GM18867 (cell line): ENCODE measurements around the gene CIITA.
"Not testable (repeated sequence)": the region's sequence is repeated elsewhere in the genome, so short reads cannot be mapped to it uniquely, and the experiment has no call there.

ENCODE experiments used
- ATAC-seq: cut with Tn5 transposase; IDR thresholded peaks from one replicate; pipeline ENCODE4 v1.9.1; 2021; ENCODE audit warnings: mild to moderate bottlenecking, moderate library complexity; ENCODE audit not compliant: unreplicated experiment

The CIITA gene

DNA sequence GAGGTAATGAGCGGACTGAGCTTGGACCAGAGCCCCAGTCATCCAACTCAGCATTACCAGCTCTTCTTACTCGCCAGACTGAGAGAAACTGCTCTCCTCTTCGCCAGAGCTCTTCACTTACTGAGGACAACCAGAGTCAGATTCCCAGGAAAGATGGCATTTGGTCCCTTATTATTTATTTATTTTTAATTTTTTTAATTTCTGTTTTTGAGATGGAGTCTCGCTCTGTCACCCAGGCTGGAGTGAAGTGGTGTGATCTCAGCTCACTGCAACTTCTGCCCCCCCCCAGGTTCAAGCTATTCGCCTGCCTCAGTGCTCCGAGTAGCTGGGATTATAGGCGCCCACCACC is 42.0 kb downstream of the CIITA start:
- ATAC-seq, result no peak

DNA sequence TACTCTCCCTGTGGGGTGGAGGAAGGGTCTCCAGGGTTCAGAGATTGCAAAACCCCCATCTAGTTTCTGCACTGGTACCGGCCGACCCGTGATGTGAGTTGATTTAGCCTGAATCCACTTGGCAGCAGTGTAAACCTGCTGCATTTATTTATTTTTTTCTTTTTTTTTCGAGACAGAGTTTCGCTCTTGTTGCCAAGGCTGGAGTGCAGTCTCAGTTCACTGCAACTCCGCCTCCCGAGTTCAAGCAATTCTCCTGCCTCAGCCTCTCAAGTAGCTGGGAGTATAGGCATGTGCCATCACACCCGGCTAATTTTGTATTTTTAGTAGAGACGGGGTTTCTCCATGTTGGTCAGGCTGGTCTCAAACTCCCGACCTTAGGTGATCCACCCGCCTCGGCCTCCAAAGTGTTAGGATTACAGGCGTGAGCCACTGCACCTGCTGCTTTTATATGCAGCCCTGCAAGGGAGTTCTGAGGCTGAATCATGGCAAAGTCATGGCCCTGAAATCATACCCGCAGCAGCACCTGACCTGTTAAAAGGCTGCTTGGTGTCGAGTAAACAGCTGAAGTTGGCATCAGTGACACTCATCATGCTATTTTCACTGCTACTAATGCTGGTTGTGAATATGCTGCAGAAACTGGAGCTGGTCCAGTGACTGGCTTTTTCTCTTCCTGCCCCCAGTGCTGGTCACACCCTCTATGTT is 43.9 kb downstream of the CIITA start:
- ATAC-seq, result no peak

DNA sequence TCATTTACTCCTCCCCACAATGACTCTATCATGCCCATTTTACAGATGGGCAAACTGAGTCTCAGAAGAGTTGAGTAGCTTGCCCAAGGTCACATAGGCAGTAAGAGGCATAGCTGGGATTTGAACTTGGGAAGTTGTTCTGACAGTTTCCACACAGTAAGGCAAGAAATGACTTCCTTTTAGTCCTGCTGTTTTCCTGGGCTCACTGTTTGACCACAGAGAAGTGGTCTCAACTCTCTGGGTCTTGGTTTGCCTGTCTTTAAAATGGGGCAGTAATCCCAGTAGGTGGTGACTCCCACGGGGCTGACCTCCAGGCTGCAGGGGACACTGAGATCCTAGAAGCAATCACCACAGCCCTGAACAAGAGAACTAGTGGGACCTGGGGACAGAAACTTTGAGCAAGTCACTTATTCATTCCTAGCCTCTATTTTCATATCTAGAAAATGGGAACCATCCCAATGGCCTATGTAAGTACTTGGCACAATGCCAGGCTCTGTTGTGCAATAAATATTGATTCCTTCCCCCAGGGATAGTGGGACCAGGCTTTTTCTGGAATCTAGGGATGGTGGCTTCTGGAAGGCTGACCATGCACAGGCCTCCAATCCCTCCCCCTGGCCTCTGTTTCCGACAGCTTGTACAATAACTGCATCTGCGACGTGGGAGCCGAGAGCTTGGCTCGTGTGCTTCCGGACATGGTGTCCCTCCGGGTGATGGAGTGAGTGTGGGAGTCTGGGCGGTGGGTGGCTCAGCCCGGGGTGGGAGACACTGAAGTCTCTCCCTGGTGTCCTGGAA is 44.7 kb downstream of the CIITA start:
- no peak for ATAC-seq

DNA sequence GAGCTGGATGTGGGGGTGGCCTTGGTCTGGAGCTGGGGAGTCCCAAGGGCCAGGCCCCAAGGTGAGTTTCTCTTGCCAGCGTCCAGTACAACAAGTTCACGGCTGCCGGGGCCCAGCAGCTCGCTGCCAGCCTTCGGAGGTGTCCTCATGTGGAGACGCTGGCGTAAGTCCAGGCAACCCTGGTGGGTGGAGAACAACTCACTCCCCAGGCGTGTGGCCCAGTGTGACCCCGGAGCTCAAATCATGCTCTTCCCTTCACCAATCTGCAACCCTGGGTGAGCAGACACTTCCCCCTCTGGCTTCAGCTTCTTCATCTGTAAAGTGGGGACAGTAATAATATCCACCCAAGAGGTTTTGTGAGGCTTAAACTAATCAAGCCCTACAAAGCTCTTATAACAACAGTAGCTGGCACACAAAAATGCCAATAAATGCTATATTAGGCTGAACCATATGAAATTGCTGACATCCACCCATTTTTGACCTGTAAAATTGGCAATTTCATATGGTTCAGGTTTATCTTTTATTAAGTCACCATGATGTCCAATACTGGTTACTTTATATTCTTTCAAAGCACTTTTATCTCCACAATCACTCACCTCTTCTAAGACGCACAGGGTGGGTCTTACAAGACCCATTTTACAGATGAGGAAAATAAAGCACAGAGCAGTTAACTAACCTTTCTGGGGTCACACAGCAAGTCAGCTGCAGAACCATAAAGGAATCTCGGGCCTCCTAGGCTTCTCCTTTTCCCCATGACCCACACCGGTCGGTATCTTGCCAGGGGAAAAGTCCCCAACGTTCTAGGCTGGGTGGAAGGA is 45.5 kb downstream of the CIITA start:
- ATAC-seq, result no peak

DNA sequence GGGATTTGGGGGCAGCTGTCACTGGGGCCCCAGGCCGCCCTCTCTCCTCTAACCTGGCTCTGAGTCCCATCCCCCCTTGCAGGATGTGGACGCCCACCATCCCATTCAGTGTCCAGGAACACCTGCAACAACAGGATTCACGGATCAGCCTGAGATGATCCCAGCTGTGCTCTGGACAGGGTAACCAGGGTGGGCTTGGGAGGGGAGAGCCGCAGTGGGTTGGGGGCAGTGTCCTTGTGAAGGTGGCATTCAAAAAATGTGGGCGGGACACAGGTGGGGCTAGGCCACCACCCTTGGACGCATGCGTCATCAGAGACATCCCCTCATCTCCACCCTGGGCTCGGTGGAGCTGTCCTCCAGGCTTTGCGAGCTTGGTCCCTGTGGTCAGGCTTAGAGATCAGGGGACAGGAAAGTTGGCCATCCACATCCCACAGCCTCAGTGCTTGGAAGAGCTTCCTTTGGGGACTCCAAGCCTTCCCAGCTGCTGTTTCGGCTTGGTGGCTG is 46.2 kb downstream of the CIITA start:
- no peak for ATAC-seq

DNA sequence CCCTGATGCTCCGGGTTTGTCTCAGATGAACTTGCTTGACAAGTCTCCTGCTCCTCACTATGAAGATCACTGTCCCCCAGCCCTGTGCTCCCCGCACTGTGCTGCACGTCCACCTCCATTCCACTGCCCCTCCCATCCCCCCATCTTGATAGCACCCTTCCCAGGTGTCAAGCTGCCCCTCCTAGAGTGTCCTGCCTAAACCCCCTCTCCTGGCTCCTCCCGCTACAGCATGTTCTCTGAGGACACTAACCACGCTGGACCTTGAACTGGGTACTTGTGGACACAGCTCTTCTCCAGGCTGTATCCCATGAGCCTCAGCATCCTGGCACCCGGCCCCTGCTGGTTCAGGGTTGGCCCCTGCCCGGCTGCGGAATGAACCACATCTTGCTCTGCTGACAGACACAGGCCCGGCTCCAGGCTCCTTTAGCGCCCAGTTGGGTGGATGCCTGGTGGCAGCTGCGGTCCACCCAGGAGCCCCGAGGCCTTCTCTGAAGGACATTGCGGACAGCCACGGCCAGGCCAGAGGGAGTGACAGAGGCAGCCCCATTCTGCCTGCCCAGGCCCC is 46.7 kb downstream of the CIITA start:
- ATAC-seq, result no peak

DNA sequence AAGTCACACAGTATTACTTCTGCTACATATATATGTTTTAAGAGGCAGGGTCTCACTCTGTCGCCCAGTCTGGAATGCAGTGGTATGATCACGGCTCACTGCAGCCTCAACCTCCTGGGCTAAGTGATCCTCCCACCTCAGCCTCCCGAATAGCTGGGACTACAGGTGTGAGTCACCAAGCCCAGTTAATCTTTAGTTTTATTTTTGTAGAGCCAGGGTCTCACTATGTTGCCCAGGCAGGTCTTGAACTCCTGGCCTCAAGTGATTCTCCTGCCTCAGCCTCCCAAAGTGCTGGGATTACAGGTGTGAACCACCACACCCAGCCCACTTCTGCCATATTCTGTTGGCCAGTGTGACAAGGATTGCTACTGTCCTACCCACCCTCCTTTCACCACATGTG is 48.3 kb downstream of the CIITA start:
- ATAC-seq, result not testable (repeated sequence)

DNA sequence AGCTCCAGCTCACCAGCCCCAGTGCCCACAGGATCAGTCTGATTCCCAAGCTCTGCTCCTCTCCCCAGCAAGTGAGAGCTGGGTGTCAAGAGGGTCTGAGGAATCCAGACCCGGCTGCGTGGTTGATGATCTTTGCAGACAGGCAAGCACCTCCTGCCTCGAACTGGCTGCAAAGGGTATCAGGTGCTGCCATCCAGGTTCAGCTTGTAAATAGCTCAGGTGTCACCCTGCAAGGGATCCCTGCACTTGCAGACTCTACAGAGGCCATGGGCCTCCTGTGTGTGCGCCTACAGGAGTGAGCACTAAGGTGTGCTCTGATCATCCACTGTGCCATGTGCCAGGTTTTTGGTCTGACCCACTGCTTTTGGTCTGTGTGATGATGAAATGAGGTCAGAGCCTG is 49.1 kb downstream of the CIITA start:
- ATAC-seq, result no peak

DNA sequence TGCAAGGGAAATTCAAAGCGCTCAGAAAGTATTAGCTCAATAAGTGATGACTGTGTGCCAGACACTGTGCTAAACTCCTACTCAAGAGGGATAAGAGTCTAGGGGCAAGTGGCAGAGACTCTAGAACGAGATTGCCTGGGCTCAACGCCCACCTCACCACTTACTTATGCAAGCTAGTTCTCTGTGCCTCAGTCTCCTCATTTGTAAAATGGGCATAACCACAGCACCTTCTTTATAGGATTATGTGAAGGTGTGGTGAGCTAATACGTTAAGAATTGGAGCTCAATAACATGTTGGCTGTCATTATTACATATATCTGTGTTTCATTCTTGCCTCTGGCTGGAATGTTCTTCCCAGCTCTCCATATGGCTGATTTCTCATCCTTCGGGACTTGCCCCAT is 49.9 kb downstream of the CIITA start:
- no peak for ATAC-seq

DNA sequence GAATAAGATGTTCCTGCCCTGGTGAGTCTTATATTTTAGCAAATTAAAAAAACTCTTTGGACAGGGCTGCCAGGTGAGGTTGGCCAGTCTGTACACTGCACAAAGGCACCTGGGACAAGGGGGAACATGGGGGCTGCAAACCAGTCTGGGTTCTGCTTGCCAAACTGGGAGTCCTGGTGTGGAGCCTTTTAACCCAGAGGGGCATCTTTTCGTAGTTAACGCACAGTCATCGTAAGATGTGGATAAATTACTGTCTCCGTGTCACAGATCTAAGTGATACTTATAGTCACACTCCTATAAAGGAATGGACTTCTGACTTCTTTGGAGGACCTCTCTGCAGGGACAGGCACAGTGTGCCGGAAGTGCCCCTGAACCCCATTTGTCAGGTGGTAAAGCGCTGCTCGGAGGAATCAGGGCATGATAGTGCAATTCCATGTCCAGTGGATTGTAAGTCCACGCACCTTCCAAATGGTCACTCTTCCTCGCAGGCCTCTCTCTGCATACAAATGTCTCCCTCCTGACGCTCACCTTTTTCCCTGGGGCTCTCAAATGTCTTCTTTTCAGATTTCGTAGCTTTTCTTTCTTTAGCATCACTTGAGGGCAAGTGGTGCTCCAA is 50.6 kb downstream of the CIITA start:
- ATAC-seq, result no peak

DNA sequence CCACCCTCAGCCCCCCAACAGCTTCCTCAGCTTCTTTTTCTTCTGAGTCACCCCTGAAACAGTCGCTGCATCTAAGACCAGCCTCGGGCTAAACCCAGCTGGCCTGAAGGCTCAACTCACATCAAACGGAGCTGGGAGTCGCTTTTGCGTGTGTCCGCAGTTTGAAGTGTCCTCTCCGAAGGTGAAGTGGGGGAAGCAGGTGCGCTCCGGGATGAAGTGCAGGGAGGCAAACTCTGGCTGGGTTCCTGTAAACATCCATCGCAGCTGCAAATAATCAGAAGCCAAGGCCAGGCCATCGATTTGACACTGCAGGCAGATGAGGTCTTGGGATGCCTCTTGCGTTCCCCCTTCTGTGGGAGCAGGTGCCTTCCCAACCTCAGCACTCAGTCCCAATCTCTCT is 52.1 kb downstream of the CIITA start:
- not testable (repeated sequence) for ATAC-seq

DNA sequence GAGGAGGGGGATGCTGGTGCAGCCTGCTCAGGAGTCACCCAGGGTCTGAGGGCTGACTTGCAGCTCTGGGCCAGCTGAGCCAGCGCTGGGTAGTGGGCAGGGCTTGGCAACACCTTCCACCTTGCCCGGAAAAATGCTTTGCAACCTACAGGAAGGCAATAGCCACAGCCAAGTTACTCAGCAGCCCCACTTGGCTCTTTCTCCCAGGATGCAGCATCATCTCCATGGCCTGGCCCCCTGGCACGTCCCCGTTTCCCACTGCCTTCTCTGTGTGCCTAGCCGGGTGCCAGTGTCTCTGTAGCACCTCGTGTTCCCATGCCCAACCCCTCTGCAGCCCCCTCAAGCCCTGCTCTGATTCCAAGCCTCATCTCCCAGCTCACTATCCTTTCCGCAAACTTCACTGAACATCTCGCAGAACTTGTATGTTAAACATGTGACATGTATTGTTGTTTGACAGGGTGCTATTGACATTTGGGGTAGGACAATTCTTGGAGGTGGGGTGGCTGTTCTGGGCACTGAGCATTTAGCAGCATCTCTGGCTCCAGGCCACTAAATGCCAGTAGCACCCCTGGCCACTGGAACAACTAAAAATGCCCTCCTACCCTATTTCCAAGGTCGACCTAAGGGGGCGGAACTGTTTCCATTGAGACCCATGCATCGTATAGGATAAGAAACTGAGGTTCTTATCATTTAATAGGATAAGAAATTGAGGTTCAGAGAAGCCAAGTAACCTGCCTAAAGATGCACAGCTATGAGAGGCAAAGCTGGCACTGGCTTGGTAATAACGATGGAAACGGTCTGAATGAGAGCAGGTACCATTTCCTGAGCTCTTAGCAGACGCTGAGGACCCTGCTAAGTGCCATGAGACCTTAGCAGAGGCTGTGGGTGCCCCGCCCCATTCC is 53.1 kb downstream of the CIITA start:
- ATAC-seq, result no peak

DNA sequence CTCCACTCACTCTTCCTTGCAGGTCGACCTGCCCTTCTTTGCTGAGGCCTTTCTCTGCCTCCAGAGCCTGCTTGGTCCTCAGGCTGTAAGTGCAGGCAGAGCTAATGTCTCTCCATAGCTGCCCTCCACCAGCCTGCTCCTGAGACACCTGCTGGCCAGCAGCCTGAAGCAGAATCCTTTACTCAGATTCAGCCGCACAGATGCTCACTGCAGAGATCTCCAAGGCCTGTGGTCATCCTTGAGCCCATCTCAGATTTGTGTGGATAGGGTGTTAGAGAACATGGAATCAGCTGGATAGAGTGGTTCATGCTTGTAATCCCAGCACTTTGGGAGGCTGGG is 53.7 kb downstream of the CIITA start:
- no peak for ATAC-seq

DNA sequence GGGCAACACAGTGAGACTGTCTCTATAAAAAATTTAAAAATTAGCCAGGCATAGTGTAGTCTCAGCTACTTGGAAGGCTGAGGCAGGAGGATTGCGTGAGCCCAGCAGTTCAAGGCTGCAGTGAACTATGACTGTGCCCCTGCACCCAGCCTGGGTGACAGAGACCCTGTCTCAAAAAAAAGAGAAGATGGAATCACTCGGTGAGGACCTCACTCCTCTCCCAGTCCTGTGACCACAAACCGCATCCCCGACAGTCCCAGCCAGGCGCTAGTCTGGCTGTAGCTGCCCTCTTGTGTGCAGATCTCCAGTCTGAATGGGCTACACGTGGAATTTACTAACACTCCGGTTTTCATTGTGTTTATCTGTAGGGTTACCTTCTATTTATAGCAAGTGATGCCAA is 54.1 kb downstream of the CIITA start:
- ATAC-seq, result no peak

DNA sequence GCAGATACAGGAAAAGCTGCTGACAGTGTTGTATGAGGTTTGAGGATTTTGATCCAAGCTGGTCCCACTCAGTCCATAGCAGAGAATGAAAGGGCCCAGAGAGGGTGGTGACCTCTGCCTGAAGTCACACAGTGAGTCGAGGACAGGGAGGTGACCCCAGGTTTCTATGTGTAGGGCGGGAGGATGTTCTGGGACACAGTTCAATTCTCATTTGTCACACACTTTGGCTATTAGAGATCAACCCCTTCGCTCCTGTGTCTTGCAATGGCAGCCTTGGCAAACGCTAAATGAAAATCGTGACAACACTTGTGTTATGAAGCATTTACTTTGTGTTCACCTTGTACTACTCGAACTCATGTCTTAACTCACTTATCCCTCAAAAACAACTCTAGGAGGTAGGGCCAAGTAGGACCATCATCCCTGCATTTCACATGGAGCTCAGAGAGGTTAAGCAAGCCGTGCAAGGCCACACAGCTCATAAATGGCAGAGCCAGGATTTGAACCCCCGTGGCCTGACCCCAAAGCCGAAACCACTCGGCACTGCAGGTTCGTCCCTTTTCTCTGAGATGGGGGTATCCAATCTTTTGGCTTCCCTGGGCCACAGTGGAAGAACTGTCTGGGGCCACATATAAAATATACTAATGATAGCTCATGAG is 55.1 kb downstream of the CIITA start:
- no peak for ATAC-seq

DNA sequence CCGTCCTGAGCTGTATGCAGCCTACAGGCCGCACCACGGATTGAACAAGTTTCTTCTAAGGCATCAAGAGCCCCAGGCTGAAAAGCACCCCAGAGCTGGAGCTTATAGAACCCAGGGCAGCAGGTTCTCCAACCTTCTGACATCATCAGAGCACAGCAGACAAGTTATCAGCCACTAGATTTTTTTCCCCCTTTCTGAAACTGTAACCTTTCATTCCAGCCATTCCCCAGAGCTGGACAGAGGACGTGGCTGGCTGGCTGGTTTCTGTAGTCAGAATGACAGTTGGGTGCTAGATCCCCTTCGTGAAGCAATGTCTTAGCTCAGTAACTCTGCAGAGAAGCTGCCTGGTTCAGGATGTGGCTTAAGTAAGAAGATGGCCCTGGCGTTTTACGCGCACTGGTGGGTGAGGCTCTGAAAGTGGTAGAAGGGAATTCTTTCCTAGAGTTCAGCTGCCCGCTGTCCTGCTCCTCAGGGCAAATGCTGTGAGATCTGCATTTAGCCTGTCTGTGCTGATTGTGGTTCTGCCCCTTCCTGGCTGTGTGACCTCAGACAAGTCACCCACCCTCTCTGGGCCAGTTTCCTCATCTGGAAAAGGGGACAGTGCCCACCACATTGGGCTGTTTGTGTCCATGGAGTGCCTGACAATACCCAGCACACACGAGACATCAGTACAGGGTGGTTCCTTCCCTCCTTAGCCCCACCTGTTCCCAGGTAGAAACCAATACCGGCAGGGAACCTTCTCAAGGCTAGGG is 56.1 kb downstream of the CIITA start:
- no peak for ATAC-seq

DNA sequence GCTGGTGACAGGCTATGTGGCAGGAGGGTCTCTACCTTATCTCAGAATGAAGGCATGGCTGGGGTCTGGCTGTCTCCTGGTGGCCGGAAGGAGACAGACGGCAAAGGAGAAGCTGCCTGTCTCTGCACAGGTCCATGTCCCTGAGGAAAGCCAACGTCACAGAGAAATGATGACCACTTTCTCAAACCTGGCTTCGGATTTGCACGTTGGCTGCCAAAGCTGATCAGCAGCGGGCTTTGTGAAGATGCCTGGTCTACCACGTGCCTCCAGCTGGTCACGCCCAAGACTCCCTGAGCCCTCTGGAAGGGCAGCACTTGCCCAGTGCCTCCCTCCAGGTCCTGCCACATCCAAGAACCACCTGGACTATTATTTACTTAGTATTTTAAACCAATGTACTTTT is 56.9 kb downstream of the CIITA start:
- ATAC-seq, result no peak

DNA sequence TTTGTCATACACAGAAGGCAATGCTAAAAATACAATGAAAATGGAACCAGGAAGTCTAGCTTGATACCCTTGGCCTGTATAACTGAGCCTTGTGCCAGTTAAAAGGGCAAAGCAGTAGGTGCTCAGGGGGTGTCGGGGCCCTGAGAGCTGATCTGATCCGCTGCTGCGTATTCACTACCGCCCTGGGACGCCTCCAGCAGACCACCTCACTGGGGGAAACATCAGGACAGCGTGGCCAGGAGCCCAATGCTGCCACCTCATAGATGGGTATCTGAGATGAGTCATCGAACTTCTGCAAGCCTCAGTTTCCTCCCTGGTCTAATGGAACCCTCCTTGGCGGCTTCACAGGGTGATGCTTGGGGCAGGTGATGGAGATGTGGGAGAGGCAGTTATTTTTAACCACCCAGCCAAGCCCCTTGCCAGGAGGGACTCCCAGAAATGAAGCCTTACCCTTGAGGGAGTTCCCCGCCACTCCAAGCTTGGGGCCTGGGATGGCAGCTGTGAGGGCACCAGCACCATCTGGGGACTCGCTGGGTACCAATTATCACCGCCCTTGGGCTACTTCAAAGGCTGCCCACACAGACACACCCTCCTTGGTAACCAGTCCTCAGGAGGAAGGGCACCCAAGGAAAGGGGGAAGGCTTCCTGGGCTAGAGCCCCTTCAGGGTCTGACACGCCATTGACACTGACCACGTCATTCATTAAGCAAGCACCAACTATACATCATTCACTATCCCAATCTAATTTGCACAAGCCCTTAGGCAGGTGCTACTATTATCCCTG is 57.5 kb downstream of the CIITA start:
- ATAC-seq, result no peak
